ENCODE results near the gene SYCN. TPM values are rescaled to one million over a fixed set of nuclear protein-coding genes. Genes with fewer than 3 reads are reported as not detected.
"Not testable (repeated sequence)": the region's sequence is repeated elsewhere in the genome, so short reads cannot be mapped to it uniquely, and the experiment has no call there.

SYCN gene
- total RNA-seq, 4 donors from 2014 or later, result not detected

- TF ChIP-seq CTCF (IDR thresholded peaks at IDR 0.05; ENCODE audit: low read depth), result no peak
These were observed 43.9 kb upstream of the SYCN start for GRCh38 chr19:39247701-39248664.

GRCh38 chr19:39246951-39247669 lies 43.0 kb upstream of the SYCN start:
- no peak for TF ChIP-seq CTCF (IDR thresholded peaks at IDR 0.05; ENCODE audit: low read depth)

GRCh38 chr19:39244410-39245100 lies 40.5 kb upstream of the SYCN start, which contains the start of gene IFNL3:
Gene IFNL3 (minus strand): TSS chr19:39245006. CDS start chr19:39244967, 39 bp downstream.
- TF ChIP-seq CTCF (IDR thresholded peaks at IDR 0.05; ENCODE audit: low read depth), result not testable (repeated sequence)

GRCh38 chr19:39240421-39240820 lies 36.4 kb upstream of the SYCN start:
- TF ChIP-seq CTCF (IDR thresholded peaks at IDR 0.05; ENCODE audit: low read depth), result no peak

GRCh38 chr19:39238944-39239343 lies 34.9 kb upstream of the SYCN start:
- TF ChIP-seq CTCF (IDR thresholded peaks at IDR 0.05; ENCODE audit: low read depth), result no peak

GRCh38 chr19:39238209-39238608 lies 34.1 kb upstream of the SYCN start:
- no peak for TF ChIP-seq CTCF (IDR thresholded peaks at IDR 0.05; ENCODE audit: low read depth)

Measured in subcutaneous adipose tissue (tissue), 4 donors.